Measurements from ENCODE around the gene MEIS2.

The MEIS2 gene

DNA sequence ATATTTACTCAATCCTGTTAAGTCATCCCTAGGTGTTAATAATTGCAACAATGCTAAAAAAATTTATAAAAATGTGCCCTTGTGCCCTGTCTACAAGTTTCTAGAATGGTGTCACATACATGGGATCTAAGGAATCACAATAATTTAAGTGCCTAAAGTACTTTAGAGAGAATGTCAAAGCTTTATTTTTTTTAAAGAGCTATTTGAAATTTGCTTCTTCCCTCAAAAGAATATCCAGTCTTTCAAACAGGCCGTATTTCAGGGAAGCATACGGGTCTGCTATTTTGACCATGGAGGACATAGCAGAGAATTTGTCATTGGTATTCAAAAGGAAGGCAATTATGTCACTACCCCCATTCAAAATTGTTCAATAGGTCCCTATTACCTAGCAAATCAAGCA is 29.7 kb downstream of the MEIS2 start:
- no peak for DNase-seq

DNA sequence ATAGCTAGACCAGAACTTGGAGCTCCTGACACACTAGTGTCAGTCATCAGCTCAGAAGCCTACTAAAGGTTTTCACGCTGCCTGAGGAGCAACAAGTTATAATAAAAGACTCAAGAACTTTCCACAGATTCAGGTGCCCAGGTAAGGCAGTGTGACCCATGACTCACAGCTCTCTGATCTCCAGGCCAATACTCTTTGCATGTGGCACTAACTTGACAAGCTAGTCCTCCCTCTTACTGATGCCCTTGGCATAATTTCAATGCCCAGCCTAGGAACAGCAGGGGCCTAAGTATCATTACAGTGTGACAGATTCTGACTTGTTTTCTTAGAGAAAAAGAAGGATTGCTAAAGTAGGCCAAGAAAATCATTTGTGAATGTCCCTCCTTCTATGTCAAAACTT is 38.4 kb downstream of the MEIS2 start:
- DNase-seq, result no peak

DNA sequence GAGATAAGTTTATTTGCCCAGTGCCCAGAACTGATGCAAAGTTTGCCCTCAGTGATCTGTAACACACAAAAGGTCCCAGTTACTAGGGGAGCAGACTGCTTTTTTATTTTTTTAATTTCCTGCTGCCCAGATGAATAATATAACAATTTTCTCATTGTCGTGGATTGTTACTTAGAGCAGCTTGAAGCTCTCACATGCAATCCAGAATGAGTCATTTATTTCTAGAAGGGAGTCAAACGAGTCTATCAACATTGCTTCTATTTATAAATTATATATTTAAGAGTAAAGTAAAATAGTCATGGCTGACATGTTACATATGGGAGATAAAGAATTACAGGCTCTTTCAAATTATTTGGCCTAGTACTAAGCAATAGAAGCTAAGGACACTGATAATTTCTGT is 41.3 kb downstream of the MEIS2 start:
- no peak for DNase-seq

DNA sequence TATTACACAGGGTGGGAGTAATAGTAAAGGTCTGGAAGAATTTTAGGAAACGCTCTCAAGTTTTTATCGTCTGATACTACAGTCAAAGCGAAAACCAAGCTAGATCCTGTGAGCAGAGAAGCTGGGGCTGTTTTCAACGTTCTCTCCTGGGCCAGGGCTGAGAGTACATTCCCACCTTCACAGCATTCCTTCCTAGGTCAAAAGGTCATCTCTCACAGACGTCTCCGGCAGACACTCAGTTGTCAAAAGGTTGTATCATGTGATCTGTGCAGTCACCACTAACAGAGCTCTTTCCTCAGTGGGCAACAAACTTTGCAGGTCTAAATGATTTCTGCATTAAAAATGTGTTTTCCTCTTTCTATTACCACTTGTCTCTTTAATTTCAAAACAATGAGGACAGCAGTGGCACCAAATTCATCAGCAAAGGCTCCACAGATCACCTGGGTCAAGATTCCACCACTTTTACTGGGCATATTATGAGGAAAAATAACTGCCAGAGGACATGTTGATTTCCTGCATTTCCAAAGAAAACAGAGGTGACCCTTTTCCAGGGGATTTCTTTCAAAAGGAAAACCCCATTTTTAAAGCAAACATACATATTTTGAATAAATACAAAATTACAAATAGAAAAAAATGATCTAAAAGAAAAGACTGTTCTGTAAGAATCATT is 41.9 kb downstream of the MEIS2 start:
- no peak for DNase-seq

DNA sequence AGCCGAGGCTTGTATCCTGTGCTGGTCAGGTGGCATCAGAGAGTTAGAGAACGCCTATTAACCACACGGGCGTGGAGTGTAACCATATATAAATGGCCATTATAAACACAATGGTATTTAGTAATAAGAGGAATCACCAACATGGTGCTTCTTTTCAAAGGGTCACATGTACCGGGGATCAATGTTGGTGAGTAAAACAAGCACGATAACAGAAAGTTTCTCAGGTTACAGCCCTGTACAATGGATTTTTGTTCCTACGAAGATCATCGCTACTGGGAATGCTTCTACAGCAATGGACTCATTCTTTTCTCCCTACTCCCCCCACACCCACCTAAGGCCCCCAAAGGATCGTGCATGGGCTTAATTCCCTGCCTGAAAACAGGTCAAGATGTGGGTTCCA is 42.5 kb downstream of the MEIS2 start:
- DNase-seq, result no peak

DNA sequence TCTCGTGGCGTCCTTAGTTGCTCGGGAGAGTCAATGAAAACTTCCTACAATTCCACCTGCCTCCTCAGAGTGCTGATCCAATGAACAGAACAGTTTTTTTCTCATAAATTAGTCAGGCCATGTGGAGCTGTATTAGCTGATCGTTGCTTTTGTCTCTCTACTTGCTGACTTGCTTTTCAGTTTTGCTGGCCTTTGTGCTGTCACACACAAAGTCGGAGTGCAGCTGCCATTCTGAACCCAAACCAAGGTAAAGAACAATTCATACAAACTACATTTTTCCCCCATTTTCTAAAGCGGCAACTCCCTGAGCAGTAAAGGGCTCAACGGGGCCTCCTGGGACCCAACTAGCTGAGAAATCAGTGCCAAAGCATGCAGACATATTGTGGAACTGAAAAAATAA is 43.1 kb downstream of the MEIS2 start:
- no peak for DNase-seq

DNA sequence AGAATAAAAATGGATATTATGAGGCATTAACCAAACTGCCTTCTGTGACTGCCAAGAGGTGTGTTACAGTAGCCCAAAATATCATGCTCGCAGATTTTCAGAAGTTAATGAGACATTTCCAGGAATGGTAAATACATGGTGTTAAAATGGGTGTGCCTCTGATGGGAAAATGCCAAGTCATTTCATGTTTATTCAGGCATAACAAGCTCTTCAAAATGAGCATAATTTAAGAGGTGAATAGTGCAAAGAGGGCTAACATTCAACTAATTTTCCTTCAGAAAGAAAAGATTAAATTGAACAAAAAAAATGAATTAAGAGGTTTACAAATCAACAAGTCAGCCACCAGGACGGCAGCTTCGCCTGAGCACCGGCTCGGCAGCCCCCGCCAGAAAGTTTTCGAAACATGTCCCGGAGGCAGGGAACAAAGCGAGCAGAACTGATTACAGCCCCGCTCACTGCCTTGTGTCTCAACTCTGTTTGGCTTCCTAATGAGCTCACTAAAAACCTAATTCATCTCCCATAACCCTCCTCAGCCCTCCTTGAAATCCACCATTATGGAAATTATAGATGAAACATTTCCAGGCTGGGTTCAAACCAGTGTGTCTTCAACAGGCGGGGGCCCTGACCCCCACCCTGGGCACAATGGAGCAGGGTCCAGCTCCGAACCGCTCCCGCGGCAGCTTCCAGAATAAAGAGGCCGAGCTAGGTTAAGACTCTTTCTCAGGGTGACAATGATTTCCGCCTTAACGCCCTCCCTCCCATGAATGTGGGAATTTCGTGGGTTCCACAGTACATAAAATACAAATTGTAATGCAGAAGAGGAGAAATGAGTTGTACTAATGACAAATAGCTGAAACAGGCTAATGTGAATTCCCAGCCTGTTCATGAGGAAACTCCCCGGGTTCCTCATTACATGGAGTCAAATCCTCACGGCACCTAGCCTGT is 43.9 kb downstream of the MEIS2 start:
- DNase-seq, result no peak

DNA sequence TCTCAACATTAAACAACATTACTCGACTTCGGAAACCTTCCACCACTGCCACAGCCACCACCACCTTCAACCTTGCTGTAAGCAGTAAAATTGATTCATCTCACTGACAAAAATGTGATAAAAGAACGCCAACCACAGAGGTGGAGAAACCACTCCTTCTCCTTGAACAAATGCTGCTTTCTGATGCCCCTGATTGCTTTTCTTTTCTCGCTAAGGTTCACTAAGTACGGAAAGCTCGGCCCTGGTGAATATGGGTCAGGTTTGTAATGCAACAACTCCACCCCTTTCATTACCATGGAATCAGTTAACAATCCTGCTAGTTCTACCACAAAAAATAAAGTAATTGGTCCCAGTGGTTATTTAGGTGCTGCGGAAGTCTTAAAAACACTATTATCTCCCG is 44.9 kb downstream of the MEIS2 start:
- DNase-seq, result no peak

DNA sequence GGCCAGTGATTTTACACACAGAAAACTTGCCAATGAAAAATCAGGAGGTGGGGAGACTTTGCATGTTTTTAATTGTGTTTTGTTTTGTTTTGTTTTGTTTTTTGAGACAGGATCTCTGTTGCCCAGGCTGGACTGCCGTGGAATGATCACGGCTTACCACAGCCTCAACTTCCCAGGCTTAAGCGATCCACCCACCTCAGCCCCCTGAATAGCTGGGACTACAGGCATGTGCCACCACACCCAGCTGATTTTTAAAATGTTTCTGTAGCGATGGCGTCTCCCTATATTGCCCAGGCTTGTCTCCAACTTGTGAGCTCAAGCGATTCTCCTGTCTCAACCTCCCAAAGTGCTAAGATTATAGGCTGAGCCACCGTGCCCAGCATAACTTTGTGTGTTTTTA is 46.0 kb downstream of the MEIS2 start:
- DNase-seq, result no peak

DNA sequence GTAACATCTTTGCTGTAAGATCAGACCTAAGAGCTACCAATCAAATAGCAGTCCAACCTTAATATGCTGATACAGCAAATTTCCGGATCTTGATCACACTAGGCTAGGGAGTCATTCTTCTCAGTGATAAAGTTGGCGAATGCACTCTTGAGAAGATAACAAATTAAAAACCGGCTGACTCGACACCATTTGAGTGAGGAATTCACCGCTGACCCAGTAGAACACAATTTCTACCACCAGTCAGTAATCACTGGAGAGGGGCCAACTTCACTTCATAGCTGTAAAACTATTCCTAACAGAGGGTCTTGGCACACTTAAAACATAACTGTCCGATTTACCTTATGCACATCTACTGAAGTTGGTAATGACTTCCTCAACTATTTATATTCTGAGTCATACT is 47.2 kb downstream of the MEIS2 start:
- DNase-seq, result no peak

DNA sequence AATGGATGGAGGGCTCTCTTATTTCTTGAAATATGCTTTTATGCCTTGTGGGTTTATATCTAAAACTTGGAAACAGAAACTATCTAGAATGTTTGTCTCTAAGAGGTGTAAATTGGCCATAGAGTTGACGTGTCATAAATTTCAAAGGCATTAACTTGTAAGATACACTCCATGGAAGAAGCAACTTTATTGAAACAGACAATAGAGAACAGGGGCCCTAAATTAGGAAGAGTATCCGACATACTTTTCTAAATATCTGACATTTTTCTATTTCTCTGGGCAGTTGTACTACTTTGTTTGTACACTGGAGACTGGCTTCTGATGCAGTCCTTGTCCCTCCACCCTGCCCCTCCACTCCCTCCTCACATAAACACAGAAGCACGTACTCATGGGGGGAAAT is 50.0 kb downstream of the MEIS2 start:
- no peak for DNase-seq

DNA sequence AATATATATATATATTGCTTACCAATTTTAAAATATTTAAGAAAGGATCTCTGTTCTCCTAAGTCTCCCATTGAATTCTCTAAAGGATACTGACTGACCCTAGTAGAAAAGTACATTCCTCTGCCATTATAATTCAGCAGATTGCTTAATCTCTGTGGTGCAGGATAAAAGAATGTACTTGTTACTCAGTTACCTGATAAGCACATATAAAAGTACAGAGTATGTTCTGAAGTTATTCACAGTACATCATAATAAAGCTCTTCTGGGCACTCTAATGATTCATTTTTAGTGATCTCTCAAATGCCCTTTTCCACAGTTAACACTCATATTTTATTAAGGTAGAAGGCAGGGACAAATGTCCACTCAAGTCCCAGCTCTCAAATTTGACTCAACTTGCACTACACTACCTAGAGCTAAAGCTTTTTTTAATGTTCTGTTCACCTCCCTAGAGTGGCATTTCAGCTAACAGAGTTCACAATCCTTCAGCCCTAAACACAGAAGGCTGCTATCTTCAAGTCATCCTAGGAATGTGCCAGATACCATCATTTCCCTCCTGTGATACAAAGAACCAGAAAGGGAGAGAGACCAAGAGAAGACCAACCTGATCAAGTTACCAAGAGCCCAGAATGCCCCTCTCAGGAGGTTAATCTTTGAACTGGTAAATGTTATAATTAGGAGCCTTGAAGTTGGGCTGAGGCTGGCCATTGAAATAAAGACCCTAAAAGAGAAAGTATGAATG is 53.3 kb downstream of the MEIS2 start:
- DNase-seq, result no peak

DNA sequence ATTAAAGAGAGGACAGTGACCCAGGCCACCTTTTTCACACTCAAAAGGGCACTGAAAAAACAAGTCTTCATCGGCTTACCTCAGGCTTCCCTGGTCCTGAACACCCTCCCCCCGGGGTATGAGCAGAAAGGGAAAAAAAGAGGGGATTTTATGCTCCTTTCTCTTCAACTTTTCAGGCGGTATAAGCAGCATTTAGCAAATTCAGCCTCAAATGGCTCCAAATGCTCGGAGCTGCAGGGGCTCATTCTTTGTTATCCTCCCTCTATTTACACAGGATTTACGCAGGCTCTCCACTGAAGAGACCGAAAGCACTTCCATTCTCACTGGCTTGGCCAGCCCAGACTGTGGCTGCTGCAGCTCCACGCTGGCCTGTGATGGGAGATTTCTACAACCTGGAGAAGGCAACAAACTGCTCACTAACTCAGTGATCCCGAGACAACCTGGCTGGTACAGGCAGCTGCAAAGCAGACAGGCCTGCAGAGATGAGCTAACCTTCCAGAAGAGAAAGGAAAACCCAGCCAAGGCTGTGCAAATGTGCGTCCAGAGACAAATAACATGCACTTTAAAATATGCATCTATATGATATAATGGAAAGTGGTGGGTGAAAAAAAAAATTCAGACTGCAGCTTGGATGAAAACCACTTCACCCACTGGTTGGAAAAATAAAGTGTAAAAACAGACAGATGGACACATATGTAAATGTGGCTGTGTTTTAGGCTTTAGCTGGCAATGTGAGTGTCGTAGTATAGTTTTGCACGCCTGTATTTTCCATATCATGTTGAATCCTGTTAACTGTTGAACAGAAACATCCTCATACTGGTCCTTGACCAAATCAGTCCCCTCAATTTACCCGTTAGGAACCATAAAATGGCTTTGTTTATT is 54.2 kb downstream of the MEIS2 start:
- DNase-seq, result no peak

DNA sequence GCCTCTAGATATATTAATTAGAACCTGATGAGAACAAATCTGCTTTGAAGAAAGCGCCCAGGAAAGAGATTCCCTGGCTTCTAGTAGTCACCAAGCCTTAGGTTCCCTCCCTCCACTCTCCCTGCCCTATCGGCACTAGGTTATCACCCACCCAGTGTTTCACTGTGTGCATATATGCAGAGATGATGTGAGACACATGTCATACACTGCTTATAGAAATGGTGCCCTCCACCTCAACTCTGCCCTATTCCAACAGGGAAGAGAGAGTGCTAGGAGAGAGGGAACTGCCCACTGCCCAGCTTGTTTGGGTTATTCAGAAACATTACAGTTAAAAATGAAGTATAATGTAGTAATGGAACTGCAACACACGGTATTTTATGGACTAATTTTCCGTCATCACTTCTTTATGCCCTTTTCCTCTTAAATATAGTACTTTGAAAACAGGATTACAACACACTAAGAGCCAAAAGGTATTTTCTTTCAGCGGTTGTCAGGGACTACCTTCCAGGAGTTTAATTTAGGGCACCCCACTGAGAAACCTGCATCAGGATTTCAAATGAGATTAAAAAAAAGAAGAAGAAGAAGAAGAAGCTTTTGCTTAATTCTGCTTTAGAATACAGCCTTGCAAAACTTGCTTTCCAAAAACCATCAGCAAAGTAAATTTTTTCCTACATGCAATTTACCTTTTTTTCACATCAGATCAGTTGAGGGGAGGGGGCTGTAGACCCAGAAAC is 55.3 kb downstream of the MEIS2 start:
- no peak for DNase-seq

DNA sequence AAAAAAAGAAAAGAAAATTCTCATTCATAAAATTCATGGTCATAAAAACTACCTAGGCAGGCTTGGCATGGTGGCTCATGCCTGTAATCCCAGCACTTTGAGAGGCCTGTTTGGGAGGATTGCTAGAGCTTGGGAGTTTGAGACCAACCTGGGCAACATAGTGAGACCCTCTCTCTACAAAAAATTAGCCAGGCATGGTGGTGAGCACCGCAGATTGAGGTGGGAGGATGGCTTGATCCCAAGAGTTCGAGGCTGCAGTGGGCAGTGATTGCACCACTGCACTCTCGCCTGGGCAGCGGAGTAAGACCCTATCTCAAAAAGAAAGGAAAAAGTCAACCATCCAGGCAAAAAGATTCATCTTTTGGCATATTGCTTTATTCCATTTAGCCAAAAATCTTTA is 58.5 kb downstream of the MEIS2 start:
- no peak for DNase-seq

DNA sequence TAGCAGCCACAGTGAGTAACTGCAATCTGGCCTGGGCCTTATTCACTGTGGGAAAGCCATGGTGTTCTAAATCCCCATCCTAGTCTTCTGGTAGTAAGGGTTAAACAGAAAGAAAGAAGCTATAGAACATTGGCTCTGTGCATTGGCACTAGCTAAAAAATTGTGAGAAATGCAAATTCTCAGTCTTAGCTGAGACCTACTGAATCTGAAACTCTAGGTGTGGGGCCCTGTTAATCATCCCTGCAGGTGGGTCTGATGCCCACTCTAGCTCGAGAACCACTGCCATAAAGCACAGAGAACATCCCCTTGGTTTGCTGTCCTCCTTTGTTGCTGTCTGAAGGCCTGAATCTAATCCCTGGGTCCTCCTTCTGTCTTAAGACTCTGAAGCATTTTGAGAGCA is 59.3 kb downstream of the MEIS2 start:
- no peak for DNase-seq

DNA sequence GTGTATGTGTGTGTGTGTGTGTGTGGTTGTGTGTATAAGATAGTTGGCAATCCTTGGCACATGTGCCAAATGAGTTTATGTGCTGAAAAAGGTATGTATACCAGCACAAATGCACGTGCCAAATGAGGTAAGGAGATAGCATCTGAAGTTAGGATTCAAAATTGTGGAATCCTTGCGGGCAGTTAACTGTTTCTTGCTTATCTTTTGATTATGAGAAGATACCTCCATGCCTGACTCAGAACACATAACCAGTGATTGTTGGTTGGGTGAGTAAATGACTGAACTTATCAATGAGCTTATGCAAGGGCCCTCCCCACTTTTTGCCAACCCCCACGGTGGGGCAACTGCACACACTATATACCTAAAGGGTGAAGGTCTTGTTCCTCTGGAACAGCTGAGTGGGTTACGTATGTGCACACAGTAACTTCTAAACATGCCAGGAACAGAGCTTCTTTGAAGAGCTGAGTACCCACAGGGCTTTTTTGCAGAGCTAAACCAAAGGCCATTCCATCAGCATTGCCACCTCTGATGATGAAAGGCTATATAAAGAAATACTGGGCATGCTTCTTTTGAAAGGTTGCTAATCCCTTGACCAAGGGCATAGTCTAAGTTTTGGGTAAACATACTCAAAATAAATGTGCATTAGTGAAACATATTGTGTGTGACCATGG is 60.1 kb downstream of the MEIS2 start:
- DNase-seq, result no peak

DNA sequence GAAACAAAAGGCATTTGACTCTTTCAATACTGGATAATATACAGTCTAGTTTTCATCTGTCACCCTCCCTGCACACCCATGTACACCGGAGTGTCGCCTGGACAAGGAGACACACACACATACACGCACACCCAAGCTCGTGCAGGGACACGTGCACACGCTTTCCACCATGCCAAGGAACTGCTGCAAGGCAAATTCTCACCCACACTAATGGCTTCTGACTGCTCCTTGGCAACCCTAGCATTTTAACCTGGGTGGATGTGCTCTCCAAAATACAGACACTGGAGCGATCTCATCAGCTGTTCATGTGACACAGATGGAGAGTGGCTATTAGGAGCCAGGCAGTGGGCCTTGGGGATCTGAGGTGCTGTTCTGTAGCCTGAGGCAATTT is 61.6 kb downstream of the MEIS2 start:
- DNase-seq, result no peak

DNA sequence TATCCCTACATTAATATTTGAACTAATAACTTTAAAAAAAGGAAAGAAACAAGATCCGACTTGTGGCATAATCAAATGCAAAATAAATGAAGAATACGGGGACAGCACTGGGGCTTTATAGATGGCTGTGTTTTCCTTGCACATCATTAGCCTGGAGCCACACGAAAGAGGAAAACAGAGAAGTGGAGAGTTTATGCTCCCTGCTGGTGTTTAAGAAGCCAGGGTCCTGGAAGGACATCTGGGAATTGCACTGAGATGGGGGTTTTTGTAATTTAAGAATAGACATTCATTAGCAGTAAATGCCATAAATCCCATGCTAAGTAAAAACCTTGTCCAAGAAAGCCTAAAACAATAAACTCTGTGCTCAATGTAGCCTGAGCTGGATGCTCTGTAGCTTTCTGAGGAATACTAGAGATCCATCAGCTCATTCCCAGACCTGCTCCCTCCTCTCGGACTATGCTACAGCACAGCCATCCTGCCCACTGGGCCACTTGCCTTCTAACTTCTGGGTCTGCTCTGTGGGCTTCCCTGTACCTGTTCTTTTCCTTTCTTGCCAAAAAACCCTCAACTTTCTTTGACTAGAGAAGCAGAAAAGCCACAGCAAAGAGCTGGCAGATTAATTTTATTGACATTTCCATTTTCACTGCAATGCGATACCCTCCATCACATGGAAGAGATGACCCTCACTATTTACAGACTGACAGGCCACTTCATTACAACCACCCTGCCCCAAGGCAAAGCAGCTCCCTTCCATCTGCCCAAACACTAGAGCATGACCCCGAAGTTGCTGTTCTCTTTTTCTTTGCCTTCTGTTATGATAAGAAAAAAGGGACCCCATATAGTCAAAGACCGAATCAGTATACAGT is 62.3 kb downstream of the MEIS2 start:
- DNase-seq, result no peak

DNA sequence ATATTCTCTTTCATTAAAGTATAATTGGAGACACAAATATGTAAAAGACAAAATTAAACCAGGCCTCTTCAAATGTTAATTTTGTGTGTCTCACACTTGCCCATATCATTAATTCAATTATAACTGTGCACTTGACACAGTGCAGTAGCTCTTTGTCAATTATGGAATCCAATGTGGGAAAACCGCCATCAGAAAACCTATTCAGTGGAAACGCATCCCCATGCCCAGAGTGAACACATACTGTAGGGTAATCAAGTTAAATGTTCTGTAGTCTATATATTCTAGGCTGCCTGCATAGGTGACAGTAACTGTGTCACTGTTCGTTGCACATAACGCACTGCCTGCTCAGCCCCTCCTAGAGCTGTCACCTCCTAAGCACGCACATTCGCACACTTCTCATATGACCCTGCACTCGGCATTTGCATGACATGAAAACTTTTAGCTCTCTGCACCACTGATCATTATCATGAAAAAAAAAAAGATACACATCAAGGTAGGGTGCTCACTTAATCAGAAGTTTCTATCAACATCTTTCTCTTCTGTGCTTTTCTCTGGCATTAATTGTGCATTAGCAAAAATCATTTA is 63.2 kb downstream of the MEIS2 start:
- DNase-seq, result no peak
